Measurements from ENCODE around the gene LARP4.

DNA sequence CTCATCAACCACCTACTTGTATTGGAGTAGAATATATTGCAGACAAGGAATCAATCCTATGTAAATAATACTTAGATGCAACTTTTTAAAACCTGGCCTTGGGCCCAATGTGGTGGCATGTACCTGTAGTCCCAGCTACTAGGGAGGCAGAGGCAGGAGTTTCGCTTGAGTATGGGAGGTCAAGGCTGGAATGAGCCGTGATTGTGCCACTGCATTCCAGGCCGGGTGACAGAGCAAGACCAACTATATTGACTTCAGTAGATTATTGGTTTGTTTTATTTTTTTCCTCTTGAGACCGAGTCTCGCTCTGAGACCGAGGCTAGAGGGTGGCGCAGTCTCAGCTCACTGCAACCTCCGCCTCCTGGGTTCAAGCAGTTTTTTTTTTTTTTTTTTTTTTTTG, 3.6 kb downstream of the LARP4 start:
- TF ChIP-seq, protein P1, sequence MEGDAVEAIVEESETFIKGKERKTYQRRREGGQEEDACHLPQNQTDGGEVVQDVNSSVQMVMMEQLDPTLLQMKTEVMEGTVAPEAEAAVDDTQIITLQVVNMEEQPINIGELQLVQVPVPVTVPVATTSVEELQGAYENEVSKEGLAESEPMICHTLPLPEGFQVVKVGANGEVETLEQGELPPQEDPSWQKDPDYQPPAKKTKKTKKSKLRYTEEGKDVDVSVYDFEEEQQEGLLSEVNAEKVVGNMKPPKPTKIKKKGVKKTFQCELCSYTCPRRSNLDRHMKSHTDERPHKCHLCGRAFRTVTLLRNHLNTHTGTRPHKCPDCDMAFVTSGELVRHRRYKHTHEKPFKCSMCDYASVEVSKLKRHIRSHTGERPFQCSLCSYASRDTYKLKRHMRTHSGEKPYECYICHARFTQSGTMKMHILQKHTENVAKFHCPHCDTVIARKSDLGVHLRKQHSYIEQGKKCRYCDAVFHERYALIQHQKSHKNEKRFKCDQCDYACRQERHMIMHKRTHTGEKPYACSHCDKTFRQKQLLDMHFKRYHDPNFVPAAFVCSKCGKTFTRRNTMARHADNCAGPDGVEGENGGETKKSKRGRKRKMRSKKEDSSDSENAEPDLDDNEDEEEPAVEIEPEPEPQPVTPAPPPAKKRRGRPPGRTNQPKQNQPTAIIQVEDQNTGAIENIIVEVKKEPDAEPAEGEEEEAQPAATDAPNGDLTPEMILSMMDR (IDR thresholded peaks at IDR 0.05): no peak
- TF ChIP-seq POLR2AphosphoS5 (IDR thresholded peaks at IDR 0.05; ENCODE audit: low read depth, low read length): no peak
- TF ChIP-seq SIN3A (IDR thresholded peaks at IDR 0.05; ENCODE audit: borderline replicate concordance, insufficient read depth, low read depth, low read length): no peak
